Rectal smooth muscle tissue (tissue), 1 donor: ENCODE measurements around the gene FAM181A.

Experiments used
- H3K27ac ChIP-seq: one replicate; pipeline ENCODE4 v1.7.0; 2013; ENCODE audit warnings: low read depth, low read length, inconsistent platforms
- H3K27me3 ChIP-seq: one replicate; pipeline ENCODE4 v1.7.0; 2013; ENCODE audit warnings: low read length; ENCODE audit not compliant: control insufficient read depth, insufficient read depth
- H3K36me3 ChIP-seq: one replicate; pipeline ENCODE4 v1.7.0; 2013; ENCODE audit warnings: low read length; ENCODE audit not compliant: control insufficient read depth, insufficient read depth
- H3K4me1 ChIP-seq: one replicate; pipeline ENCODE4 v1.7.0; 2013; ENCODE audit warnings: low read length; ENCODE audit not compliant: control insufficient read depth, insufficient read depth
- H3K4me3 ChIP-seq: one replicate; pipeline ENCODE4 v1.7.0; 2013; ENCODE audit warnings: low read length
- H3K9ac ChIP-seq: one replicate; pipeline ENCODE4 v1.7.0; 2013; ENCODE audit warnings: low read length

FAM181A gene

GRCh38 chr14:93965946-93966474 lies 38.9 kb downstream of the FAM181A start:
- H3K27ac ChIP-seq, result peak overlapping the region; percentile 38
- H3K4me3 ChIP-seq, result no peak overlapping the region
- peaks cover 17% of the 10 kb centered on the region for H3K4me1 ChIP-seq
- H3K27me3 ChIP-seq, result no peaks in the 10 kb centered on the region
- peaks cover 4% of the 10 kb centered on the region for H3K36me3 ChIP-seq
- H3K9ac ChIP-seq, result no peak overlapping the region

- Histone ChIP-seq H3K27ac (no peak overlapping the region), H3K27me3 (no peaks in the 10 kb centered on the region), H3K4me3 (no peak overlapping the region), H3K36me3 (peaks cover 4% of the 10 kb centered on the region), H3K4me1 (peaks cover 29% of the 10 kb centered on the region), H3K9ac (no peak overlapping the region)
Measured at GRCh38 chr14:93967637-93968250, 40.6 kb downstream of the FAM181A start.

- H3K36me3 ChIP-seq, result peaks cover under 1% of the 10 kb centered on the region
- no peaks in the 10 kb centered on the region for H3K27me3 ChIP-seq
- peaks cover 26% of the 10 kb centered on the region for H3K4me1 ChIP-seq
- peak overlapping the region; percentile 52 for H3K27ac ChIP-seq
- no peak overlapping the region for H3K4me3 ChIP-seq
- no peak overlapping the region for H3K9ac ChIP-seq
Measured at GRCh38 chr14:93969082-93969828, 42.1 kb downstream of the FAM181A start.

GRCh38 chr14:93970585-93970964 lies 43.4 kb downstream of the FAM181A start:
- peaks cover 26% of the 10 kb centered on the region for H3K4me1 ChIP-seq
- no peak overlapping the region for H3K9ac ChIP-seq
- peak overlapping the region; percentile 64 for H3K4me3 ChIP-seq
- H3K27ac ChIP-seq, result peak overlapping the region; percentile 52
- no peaks in the 10 kb centered on the region for H3K27me3 ChIP-seq
- H3K36me3 ChIP-seq, result no peaks in the 10 kb centered on the region

- Histone ChIP-seq H3K4me1 (peaks cover 22% of the 10 kb centered on the region), H3K9ac (no peak overlapping the region), H3K4me3 (peak overlapping the region; percentile 64), H3K27ac (peak overlapping the region; percentile 52), H3K27me3 (no peaks in the 10 kb centered on the region), H3K36me3 (no peaks in the 10 kb centered on the region)
Measured at GRCh38 chr14:93970965-93971634, 44.0 kb downstream of the FAM181A start.

GRCh38 chr14:93971635-93972027 lies 44.5 kb downstream of the FAM181A start:
- Histone ChIP-seq H3K9ac (no peak overlapping the region), H3K36me3 (no peaks in the 10 kb centered on the region), H3K4me1 (peaks cover 21% of the 10 kb centered on the region), H3K27me3 (no peaks in the 10 kb centered on the region), H3K27ac (peak overlapping the region; percentile 52), H3K4me3 (peak overlapping the region; percentile 64)

GRCh38 chr14:93972618-93973205 lies 45.6 kb downstream of the FAM181A start:
- no peaks in the 10 kb centered on the region for H3K27me3 ChIP-seq
- peak overlapping the region; percentile 17 for H3K4me3 ChIP-seq
- H3K9ac ChIP-seq, result no peak overlapping the region
- H3K36me3 ChIP-seq, result no peaks in the 10 kb centered on the region
- peaks cover 30% of the 10 kb centered on the region for H3K4me1 ChIP-seq
- H3K27ac ChIP-seq, result peak overlapping the region; percentile 92

GRCh38 chr14:93973607-93974006 lies 46.5 kb downstream of the FAM181A start:
- Histone ChIP-seq H3K4me1 (peaks cover 35% of the 10 kb centered on the region), H3K36me3 (no peaks in the 10 kb centered on the region), H3K4me3 (peak overlapping the region; percentile 19), H3K27ac (peak overlapping the region; percentile 92), H3K27me3 (no peaks in the 10 kb centered on the region), H3K9ac (no peak overlapping the region)

- peak overlapping the region; percentile 78 for H3K4me3 ChIP-seq
- peaks cover 35% of the 10 kb centered on the region for H3K4me1 ChIP-seq
- H3K27ac ChIP-seq, result peak overlapping the region; percentile 92
- H3K9ac ChIP-seq, result peak overlapping the region; percentile 17
- no peaks in the 10 kb centered on the region for H3K36me3 ChIP-seq
- no peaks in the 10 kb centered on the region for H3K27me3 ChIP-seq
Measured at GRCh38 chr14:93974299-93974698, 47.2 kb downstream of the FAM181A start.

GRCh38 chr14:93974833-93975232 lies 47.7 kb downstream of the FAM181A start:
- Histone ChIP-seq H3K36me3 (no peaks in the 10 kb centered on the region), H3K27me3 (no peaks in the 10 kb centered on the region), H3K9ac (peak overlapping the region; percentile 49), H3K4me1 (peaks cover 30% of the 10 kb centered on the region), H3K4me3 (peak overlapping the region; percentile 78), H3K27ac (peak overlapping the region; percentile 92)

- Histone ChIP-seq H3K27ac (peak overlapping the region; percentile 92), H3K36me3 (no peaks in the 10 kb centered on the region), H3K9ac (peak overlapping the region; percentile 49), H3K27me3 (no peaks in the 10 kb centered on the region), H3K4me3 (peak overlapping the region; percentile 78), H3K4me1 (peaks cover 37% of the 10 kb centered on the region)
Measured at GRCh38 chr14:93975791-93976476, 48.8 kb downstream of the FAM181A start.
